ENCODE data around the gene RRAGD.

DNA sequence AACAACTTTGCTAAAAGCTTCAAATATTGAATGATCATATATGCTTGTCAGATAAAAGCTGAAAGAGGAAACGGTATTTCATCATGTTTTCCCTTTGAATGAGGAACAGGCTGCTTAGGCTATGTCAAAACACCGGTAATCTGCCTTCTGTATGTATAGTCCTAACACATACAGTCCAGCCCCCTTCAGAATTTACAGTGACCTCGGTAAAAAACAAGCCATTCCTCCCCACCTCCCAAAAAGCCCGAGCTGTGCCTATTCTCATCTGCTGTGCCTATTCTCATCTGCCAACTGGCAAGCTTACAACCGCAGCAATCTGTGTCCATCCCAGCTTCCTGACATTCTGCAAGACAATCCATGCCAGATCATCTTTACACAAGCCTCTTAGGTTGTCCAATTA is 32.8 kb downstream of the RRAGD start:
- TF ChIP-seq, protein P1, sequence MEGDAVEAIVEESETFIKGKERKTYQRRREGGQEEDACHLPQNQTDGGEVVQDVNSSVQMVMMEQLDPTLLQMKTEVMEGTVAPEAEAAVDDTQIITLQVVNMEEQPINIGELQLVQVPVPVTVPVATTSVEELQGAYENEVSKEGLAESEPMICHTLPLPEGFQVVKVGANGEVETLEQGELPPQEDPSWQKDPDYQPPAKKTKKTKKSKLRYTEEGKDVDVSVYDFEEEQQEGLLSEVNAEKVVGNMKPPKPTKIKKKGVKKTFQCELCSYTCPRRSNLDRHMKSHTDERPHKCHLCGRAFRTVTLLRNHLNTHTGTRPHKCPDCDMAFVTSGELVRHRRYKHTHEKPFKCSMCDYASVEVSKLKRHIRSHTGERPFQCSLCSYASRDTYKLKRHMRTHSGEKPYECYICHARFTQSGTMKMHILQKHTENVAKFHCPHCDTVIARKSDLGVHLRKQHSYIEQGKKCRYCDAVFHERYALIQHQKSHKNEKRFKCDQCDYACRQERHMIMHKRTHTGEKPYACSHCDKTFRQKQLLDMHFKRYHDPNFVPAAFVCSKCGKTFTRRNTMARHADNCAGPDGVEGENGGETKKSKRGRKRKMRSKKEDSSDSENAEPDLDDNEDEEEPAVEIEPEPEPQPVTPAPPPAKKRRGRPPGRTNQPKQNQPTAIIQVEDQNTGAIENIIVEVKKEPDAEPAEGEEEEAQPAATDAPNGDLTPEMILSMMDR (IDR thresholded peaks at IDR 0.05), result no peak
- no peak for TF ChIP-seq ZFX (IDR thresholded peaks at IDR 0.05; ENCODE audit: borderline replicate concordance)
